Peyer's patch (tissue), 4 donors: ENCODE results near the gene ADH1A. TPM values are rescaled to one million over a fixed set of nuclear protein-coding genes. Genes with fewer than 3 reads are reported as not detected.
"Not testable (repeated sequence)": the region's sequence is repeated elsewhere in the genome, so short reads cannot be mapped to it uniquely, and the experiment has no call there.

Experiments
- DNase-seq, 3 donors: peaks; one replicate each; pipeline ENCODE4 v3.0.0-alpha.2; 2017 to 2019
- H3K27ac ChIP-seq, 4 donors: fragments of 200-600 bp; sonication (generic); one replicate each; pipeline ENCODE4 v1.5.1; 2016 to 2019
- H3K27me3 ChIP-seq, 2 donors: fragments of 200-600 bp; sonication (generic); one replicate each; pipeline ENCODE4 v1.5.1; 2019
- H3K36me3 ChIP-seq, 3 donors: fragments of 200-600 bp; sonication (generic); one replicate each; pipeline ENCODE4 v1.5.1; 2016 to 2019
- H3K4me1 ChIP-seq, 4 donors: fragments of 200-600 bp; sonication (generic); one replicate each; pipeline ENCODE4 v1.5.1; 2016 to 2019
- H3K4me3 ChIP-seq, 4 donors: fragments of 200-600 bp; sonication (generic); 1 replicate in 3 of 4; 2 replicates in 1 of 4; pipeline ENCODE4 v1.5.1; 2016 to 2019; ENCODE audit warnings: mild to moderate bottlenecking in 1 of 4
- H3K9me3 ChIP-seq, 4 donors: fragments of 200-600 bp; sonication (generic); one replicate each; pipeline ENCODE4 v1.5.1; 2016 to 2019; ENCODE audit warnings: mild to moderate bottlenecking in 1 of 4
- CTCF ChIP-seq, 6 experiments: fragments of 450-650 bp in 4 of 6; fragments of 200-600 bp in 2 of 6; sonication (generic) in 1 of 6; IDR thresholded peaks; one replicate each; pipeline ENCODE4 v1.5.1; 2017 to 2019; ENCODE audit warnings: antibody characterized with exemption in 6 of 6, mild to moderate bottlenecking in 3 of 6, moderate library complexity in 1 of 6
- POLR2A ChIP-seq, 2 donors: fragments of 450-650 bp; IDR thresholded peaks; one replicate each; pipeline ENCODE4 v1.5.1; 2017; ENCODE audit warnings: antibody characterized with exemption in 2 of 2, mild to moderate bottlenecking in 2 of 2, moderate library complexity in 2 of 2
- total RNA-seq, 4 donors: library from RNA; depleted of rRNA; stranded (reverse); fragments of >200 nt; gene quantifications; one replicate each; pipeline ENCODE4 v1.1.0, GENCODE V29; 2016

Gene ADH1A
- total RNA-seq, 4 donors from 2014 or later = not detected

- no peaks in the 10 kb centered on the region for H3K9me3 ChIP-seq
- no peak for TF ChIP-seq POLR2A (IDR thresholded peaks at IDR 0.05)
- TF ChIP-seq CTCF (IDR thresholded peaks at IDR 0.05) = no peak
- no peak overlapping the region for H3K4me3 ChIP-seq
- H3K27me3 ChIP-seq = no peaks in the 10 kb centered on the region
- no peak for DNase-seq
- H3K36me3 ChIP-seq = no peaks in the 10 kb centered on the region
- H3K27ac ChIP-seq = no peak overlapping the region
- H3K4me1 ChIP-seq = no peaks in the 10 kb centered on the region
These were observed 38.0 kb downstream of the ADH1A start for GRCh38 chr4:99252746-99253145.

DNA sequence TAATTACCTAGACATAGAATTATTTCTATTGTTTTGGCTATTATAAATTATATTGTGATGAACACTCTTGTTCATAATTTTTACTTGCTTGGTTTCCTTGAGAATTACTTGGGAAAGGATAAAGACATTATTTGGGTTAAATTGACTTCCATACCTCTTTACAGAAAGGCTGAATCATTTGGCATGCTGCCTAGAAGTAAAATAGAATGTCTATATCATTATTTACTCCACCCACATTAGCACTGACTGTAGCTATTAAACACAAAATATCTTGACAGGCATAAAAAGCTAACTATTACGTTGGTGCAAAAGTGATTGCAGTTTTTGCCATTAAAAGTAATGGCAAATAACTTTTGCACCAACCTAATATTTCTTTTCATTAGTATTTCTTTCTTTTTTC, 42.1 kb downstream of the ADH1A start:
- Histone ChIP-seq H3K36me3 (no peaks in the 10 kb centered on the region), H3K9me3 (no peaks in the 10 kb centered on the region), H3K27ac (no peak overlapping the region), H3K4me1 (no peaks in the 10 kb centered on the region), H3K27me3 (no peaks in the 10 kb centered on the region), H3K4me3 (no peak overlapping the region)
- DNase-seq = no peak
- TF ChIP-seq POLR2A (IDR thresholded peaks at IDR 0.05) (no peak), CTCF (IDR thresholded peaks at IDR 0.05) (no peak)

GRCh38 chr4:99235955-99236354, 54.8 kb downstream of the ADH1A start:
- TF ChIP-seq CTCF (IDR thresholded peaks at IDR 0.05) (no peak), POLR2A (IDR thresholded peaks at IDR 0.05) (no peak)
- H3K4me3 ChIP-seq = no peak overlapping the region
- no peaks in the 10 kb centered on the region for H3K9me3 ChIP-seq
- H3K27me3 ChIP-seq = no peaks in the 10 kb centered on the region
- no peak overlapping the region for H3K27ac ChIP-seq
- no peak for DNase-seq
- H3K36me3 ChIP-seq = no peaks in the 10 kb centered on the region
- no peaks in the 10 kb centered on the region for H3K4me1 ChIP-seq

DNA sequence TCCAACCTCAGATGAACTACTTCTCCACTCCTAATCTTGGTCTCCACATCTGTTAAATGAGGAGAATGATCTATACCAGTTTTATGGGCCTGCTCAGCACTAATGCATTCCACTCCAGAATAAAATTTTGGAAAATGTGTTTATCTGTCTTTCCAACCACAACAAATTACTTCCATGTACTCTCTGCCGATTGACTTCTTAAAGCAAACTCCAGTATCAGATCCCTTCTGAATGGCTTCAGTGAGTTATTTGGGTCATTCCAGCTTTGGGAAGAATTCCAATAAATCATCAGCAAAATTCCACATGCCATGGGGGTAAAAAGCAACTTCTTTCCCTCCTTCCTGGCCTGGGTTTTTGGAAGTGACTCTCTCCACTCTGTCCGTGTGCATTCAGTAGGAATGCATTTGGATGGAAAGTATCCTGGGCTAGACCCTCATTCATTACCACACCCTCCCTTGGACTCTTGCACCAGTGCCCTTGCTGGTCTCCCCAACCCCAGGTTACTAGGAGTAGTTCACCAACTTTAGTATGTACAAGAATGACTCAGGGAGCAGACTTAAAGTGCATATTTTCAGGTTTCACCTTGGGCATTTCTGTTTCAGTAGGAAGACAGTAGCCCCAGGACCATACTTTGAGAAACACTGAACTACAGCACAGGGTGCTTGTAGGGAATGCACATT, 56.3 kb downstream of the ADH1A start:
- no peaks in the 10 kb centered on the region for H3K36me3 ChIP-seq
- no peak for DNase-seq
- H3K27me3 ChIP-seq = no peaks in the 10 kb centered on the region
- H3K9me3 ChIP-seq = no peaks in the 10 kb centered on the region
- no peak overlapping the region for H3K27ac ChIP-seq
- H3K4me3 ChIP-seq = no peak overlapping the region
- H3K4me1 ChIP-seq = no peaks in the 10 kb centered on the region
- TF ChIP-seq POLR2A (IDR thresholded peaks at IDR 0.05) (no peak), CTCF (IDR thresholded peaks at IDR 0.05) (no peak)

- H3K27ac ChIP-seq, H3K9me3 ChIP-seq, DNase-seq, H3K36me3 ChIP-seq, H3K4me1 ChIP-seq, H3K4me3 ChIP-seq, H3K27me3 ChIP-seq: not testable (repeated sequence)
These were observed 57.4 kb downstream of the ADH1A start for GRCh38 chr4:99233397-99233796.

GRCh38 chr4:99228706-99229105, 62.1 kb downstream of the ADH1A start:
- DNase-seq, H3K9me3 ChIP-seq, H3K4me3 ChIP-seq, H3K36me3 ChIP-seq, H3K27ac ChIP-seq, H3K4me1 ChIP-seq, H3K27me3 ChIP-seq: not testable (repeated sequence)

DNA sequence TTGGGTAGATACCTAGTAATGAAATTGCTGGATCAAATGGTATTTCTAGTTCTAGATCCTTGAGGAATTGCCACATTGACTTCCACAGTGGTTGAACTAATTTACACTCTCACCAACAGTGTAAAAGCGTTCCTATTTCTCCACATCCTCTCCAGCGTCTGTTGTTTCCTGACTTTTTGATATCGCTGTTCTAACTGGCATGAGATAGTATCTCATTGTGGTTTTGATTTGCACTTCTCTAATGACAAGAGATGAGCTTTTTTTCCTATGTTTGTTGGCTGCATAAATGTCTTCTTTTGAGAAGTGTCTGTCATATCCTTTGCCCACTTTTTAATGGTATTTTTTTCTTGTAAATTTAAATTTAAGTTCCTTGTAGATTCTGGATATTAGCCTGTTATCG, 63.1 kb downstream of the ADH1A start:
- not testable (repeated sequence) for H3K27ac ChIP-seq, H3K9me3 ChIP-seq, H3K4me1 ChIP-seq, H3K36me3 ChIP-seq, H3K27me3 ChIP-seq, DNase-seq, H3K4me3 ChIP-seq

Other genes starting within 250 kb of the ADH1A start
- gene ADH5, start 202.2 kb downstream of the ADH1A start, total RNA-seq = 10 to 100 TPM; 61.1 to 80.3 (median 73.5) TPM
- 1 to 10 TPM in 2 of 4 donors, not detected in 2; 1.6 to 4.1 TPM for gene ADH4, start 146.7 kb downstream of the ADH1A start, total RNA-seq
- 10 to 100 TPM; 11.6 to 47.1 (median 37.7) TPM for gene ADH6, start 71.7 kb downstream of the ADH1A start, total RNA-seq
- 100 to 1,000 TPM in 2 of 4 donors, 10 to 100 TPM in 2; 72.0 to 367 (median 194) TPM for gene ADH1B, start 30.4 kb upstream of the ADH1A start, total RNA-seq
- gene ADH1C, start 61.8 kb upstream of the ADH1A start, total RNA-seq = 100 to 1,000 TPM in 1 of 4 donors, 10 to 100 TPM in 3; 62.7 to 129 (median 87.7) TPM
- gene ADH7, start 144.4 kb upstream of the ADH1A start, total RNA-seq = not detected
- gene C4orf17, start 220.0 kb upstream of the ADH1A start, total RNA-seq = not detected